Omental fat pad (tissue), 4 donors: ENCODE measurements around the gene RPRD1B. TPM values are rescaled to one million over a fixed set of nuclear protein-coding genes. Genes with fewer than 3 reads are reported as not detected.

ENCODE experiments used
- ATAC-seq: fragments of 150-250 bp; one replicate; pipeline ENCODE4 v1.9.1; 2016; ENCODE audit warnings: mild to moderate bottlenecking, moderate library complexity; ENCODE audit not compliant: low FRiP score
- DNase-seq: peaks from one replicate; pipeline ENCODE4 v3.0.0-alpha.2; 2019; ENCODE audit warnings: low spot score
- total RNA-seq, 4 donors: library from RNA; depleted of rRNA; stranded (reverse); fragments of >200 nt; gene quantifications; one replicate each; pipeline ENCODE4 v1.1.0, GENCODE V29; 2016
- TF ChIP-seq, protein P1 (sequence below), 3 donors: fragments of 450-650 bp; IDR thresholded peaks; one replicate each; pipeline ENCODE4 v1.5.1; 2016 to 2017; ENCODE audit warnings: antibody characterized with exemption in 3 of 3, mild to moderate bottlenecking in 3 of 3, moderate library complexity in 2 of 3

The RPRD1B gene
- total RNA-seq, 4 donors from 2014 or later: 24.1 to 33.5 (median 28.2) TPM

DNA sequence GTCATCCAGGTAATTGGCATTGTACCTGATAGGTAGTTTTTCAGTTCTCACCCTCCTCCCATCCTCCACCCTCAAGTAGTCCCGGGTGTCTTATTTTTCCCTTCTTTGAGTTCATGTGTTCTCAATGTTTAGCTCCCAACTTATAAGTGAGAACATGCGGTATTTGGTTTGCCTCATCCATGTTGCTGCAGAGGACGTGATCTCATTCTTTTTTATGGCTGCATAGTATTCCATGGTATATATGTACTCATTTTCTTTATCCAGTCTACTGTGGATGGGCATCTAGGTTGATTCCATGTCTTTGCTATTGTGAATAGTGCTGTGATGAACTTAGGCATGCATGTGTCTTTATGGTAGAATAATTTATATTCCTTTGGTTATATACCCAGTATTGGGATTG, 45.8 kb downstream of the RPRD1B start:
- TF ChIP-seq, protein P1, sequence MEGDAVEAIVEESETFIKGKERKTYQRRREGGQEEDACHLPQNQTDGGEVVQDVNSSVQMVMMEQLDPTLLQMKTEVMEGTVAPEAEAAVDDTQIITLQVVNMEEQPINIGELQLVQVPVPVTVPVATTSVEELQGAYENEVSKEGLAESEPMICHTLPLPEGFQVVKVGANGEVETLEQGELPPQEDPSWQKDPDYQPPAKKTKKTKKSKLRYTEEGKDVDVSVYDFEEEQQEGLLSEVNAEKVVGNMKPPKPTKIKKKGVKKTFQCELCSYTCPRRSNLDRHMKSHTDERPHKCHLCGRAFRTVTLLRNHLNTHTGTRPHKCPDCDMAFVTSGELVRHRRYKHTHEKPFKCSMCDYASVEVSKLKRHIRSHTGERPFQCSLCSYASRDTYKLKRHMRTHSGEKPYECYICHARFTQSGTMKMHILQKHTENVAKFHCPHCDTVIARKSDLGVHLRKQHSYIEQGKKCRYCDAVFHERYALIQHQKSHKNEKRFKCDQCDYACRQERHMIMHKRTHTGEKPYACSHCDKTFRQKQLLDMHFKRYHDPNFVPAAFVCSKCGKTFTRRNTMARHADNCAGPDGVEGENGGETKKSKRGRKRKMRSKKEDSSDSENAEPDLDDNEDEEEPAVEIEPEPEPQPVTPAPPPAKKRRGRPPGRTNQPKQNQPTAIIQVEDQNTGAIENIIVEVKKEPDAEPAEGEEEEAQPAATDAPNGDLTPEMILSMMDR (IDR thresholded peaks at IDR 0.05): no peak
- ATAC-seq: no peak
- no peak for DNase-seq

DNA sequence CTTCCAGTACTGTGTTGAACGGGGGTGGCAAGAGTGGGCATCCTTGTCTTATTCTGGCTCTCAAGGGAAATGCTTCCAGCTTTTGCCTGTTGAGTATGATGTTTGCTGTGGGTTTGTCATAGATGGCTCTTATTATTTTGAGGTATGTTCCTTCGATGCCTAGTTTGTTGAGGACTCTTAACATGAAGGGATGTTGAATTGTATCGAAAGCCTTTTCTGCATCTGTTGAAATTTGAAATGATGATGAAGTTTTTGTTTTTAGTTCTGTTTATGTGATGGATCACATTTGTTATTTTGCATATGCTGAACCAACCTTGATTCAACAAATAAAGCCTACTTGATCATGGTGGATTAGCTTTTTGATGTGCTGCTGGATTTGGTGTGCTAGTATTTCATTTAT, 48.0 kb downstream of the RPRD1B start:
- no peak for DNase-seq
- TF ChIP-seq, protein P1 (IDR thresholded peaks at IDR 0.05): no peak
- no peak for ATAC-seq

DNA sequence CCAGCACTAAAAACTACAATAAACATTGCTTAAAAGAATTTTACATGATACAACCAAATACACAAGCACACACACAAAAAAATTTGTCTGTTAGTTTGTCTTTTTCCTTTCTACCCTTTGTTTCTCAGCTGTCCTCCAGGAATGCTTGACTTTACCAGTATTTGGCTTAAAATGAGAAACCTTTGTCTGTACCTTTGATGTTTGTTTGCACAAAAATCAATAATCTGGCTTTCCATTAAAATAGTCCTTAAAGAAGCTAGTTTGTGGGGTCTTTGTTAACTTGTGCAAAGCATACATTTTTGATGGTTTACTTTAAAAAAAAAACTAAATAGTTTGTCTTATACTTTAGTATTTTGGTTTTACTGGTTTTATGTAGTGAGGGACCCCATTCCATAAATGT, 49.3 kb downstream of the RPRD1B start:
- TF ChIP-seq, protein P1 (IDR thresholded peaks at IDR 0.05): no peak
- ATAC-seq: no peak

DNA sequence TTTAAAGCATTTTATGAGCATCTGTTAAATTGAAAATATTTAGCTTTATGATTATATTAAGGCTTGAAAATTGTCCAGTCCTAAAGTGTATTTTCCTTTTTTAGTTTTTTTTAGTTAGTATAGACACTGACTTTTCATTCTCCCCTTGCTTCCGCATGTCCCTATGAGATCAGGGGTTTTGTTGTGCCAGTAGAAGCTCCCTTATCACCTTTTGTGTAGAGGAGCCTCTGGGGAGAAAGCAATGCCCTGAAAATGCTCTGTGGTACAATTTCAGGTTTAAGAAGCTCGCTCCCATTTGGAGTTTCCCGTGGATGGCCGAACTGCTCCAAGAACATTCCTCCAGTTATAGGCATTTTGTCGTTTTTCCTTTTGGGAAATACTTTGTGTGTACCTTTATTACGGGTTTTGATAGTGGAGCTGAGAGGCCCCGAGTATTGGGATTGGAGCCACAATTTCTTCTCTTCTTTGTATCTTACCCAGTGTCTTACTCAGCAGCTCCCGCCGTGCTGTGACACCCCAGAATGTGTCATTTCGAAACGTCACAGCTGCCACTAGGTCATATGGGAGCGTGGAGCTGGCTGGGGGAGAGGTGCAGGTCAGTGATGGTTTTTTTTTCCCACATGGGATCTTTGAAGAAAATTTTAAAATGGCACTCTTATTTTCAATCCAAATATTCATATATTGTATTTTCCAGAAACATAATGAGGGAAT, 49.9 kb downstream of the RPRD1B start:
- TF ChIP-seq, protein P1 (IDR thresholded peaks at IDR 0.05): no peak

More for the DNA sequence above, 49.3 kb downstream of the RPRD1B start:
- no peak for DNase-seq

DNA sequence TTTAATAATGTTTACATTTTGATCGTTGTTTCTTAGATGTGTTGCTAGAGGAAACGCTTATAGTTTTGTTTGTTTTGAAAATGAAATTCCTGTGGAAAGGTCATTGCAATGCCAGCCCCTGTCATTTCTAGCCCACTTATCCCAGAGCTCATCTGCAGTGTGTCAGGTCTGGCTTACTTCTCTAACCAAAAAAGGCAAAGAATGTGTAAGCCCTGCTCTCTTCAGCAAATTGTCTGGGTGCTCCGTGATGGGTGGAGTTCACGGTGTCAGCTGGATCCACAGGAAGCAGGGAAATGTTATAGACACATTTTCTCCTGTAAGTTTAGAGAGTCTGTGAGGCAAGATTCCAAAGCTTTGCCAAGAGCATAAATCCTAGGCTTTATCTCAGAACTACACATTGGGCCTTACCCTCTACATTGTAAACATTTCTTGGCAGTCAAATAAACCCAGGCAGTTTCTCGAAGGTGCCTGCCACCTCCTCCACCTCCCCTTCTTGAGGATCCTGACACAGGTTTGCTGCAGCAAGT, 50.9 kb downstream of the RPRD1B start:
- TF ChIP-seq, protein P1 (IDR thresholded peaks at IDR 0.05): no peak
- ATAC-seq (peak; percentile 45), DNase-seq (no peak)

More for the DNA sequence above, 49.9 kb downstream of the RPRD1B start:
- no peak for DNase-seq
- ATAC-seq: no peak

DNA sequence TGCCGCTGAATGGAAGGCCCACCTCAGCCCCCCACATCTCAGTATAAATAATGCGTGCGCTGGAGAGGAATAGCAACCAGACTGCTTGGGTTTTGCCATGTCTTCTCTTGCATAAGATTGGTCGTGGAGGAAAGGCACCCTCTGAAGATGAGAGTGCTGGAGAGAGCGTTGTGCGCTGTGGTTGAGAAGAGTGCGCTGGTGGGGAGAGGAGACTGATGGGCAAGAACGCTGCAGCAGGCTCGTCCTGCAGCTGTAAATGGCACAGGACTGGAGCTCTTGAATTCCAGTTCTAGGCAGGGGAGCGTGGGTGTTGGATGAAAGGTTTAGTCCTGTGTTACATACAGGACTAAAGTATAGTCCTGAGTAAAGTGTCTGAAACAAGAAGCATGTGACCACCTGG, 51.5 kb downstream of the RPRD1B start:
- DNase-seq (no peak), ATAC-seq (peak; percentile 38)
- TF ChIP-seq, protein P1 (IDR thresholded peaks at IDR 0.05): no peak

DNA sequence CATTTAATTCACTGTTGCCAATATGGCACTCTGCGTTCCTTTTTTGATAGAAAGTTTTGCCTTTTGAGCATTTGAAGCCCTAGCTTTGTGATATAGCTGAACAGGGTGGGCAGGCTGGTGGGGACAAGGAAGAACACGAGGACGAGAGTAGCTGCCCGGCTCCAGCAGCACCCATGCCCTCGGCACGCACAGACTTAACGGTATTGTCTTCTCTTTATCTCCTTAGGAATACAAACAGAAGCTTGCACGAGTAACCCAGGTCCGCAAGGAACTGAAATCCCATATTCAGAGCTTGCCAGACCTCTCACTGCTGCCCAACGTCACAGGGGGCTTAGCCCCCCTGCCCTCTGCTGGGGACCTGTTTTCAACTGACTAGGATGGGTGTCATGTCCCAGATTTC, 56.0 kb downstream of the RPRD1B start:
- no peak for ATAC-seq
- DNase-seq: no peak
- TF ChIP-seq, protein P1 (IDR thresholded peaks at IDR 0.05): no peak
